Neural progenitor cell (in vitro differentiated cells): Measurements from ENCODE around the gene CCL17.

Experiments used
- CTCF ChIP-seq: fragments of 200-600 bp; sonication (generic); IDR thresholded peaks from 2 replicates; pipeline ENCODE4 v1.5.1; 2017; ENCODE audit warnings: antibody characterized with exemption, mild to moderate bottlenecking
- EZH2 ChIP-seq: fragments of 200-600 bp; sonication (generic); IDR thresholded peaks from 2 replicates; pipeline ENCODE4 v1.6.1; 2017; ENCODE audit warnings: antibody characterized with exemption, mild to moderate bottlenecking, moderate library complexity

- TF ChIP-seq CTCF, result no peak
- no peak for TF ChIP-seq EZH2
Observed at GRCh38 chr16:57409065-57409464, 4.5 kb downstream of the CCL17 start.
